RCC 7860 (cell line): Measurements from ENCODE around the gene KNCN.

Source experiments
- DNase-seq: peaks from one replicate; pipeline ENCODE4 v3.0.0-alpha.2; 2015; ENCODE audit warnings: low spot score
- FAIRE-seq: peaks from 2 replicates; lab custom pipeline; 2012; peaks lifted over from hg19 to GRCh38; lab: Jason Lieb, UNC

The KNCN gene

GRCh38 chr1:46526013-46526690 lies 25.3 kb downstream of the KNCN start:
- FAIRE-seq (no peak), DNase-seq (no peak)

GRCh38 chr1:46525253-46525983 lies 26.0 kb downstream of the KNCN start:
- DNase-seq (no peak), FAIRE-seq (no peak)

GRCh38 chr1:46524843-46525242 lies 26.6 kb downstream of the KNCN start:
- no peak for FAIRE-seq
- no peak for DNase-seq

GRCh38 chr1:46523496-46524353 lies 27.7 kb downstream of the KNCN start:
- DNase-seq (no peak), FAIRE-seq (no peak)

GRCh38 chr1:46522969-46523320 lies 28.5 kb downstream of the KNCN start:
- FAIRE-seq: no peak
- no peak for DNase-seq

- FAIRE-seq (peak; percentile 98), DNase-seq (peak; percentile 98)
These were observed 29.1 kb downstream of the KNCN start for GRCh38 chr1:46522184-46522968.

- DNase-seq (no peak), FAIRE-seq (no peak)
These were observed 30.0 kb downstream of the KNCN start for GRCh38 chr1:46521414-46521813.

GRCh38 chr1:46520063-46520911 lies 31.2 kb downstream of the KNCN start:
- FAIRE-seq (peak; percentile 94), DNase-seq (peak; percentile 93)

GRCh38 chr1:46519209-46519608 lies 32.2 kb downstream of the KNCN start:
- peak; percentile 68 for DNase-seq
- peak; percentile 78 for FAIRE-seq

- DNase-seq: no peak
- no peak for FAIRE-seq
These were observed 33.4 kb downstream of the KNCN start for GRCh38 chr1:46517932-46518498.

- DNase-seq (no peak), FAIRE-seq (no peak)
These were observed 34.3 kb downstream of the KNCN start for GRCh38 chr1:46517010-46517600.

GRCh38 chr1:46516200-46516950 lies 35.1 kb downstream of the KNCN start:
- FAIRE-seq (no peak), DNase-seq (no peak)

GRCh38 chr1:46515576-46515975 lies 35.9 kb downstream of the KNCN start:
- no peak for FAIRE-seq

GRCh38 chr1:46513536-46513935 lies 37.9 kb downstream of the KNCN start:
- FAIRE-seq (no peak), DNase-seq (no peak)

More at GRCh38 chr1:46515576-46515975, 35.9 kb downstream of the KNCN start:
- DNase-seq: no peak

- no peak for FAIRE-seq
- DNase-seq: no peak
These were observed 38.7 kb downstream of the KNCN start for GRCh38 chr1:46512792-46513190.

GRCh38 chr1:46512135-46512791 lies 39.2 kb downstream of the KNCN start:
- no peak for FAIRE-seq
- DNase-seq: no peak

GRCh38 chr1:46510998-46511365 lies 40.5 kb downstream of the KNCN start:
- FAIRE-seq (no peak), DNase-seq (no peak)
